ENCODE data around the gene CREBRF. TPM values are rescaled to one million over a fixed set of nuclear protein-coding genes. Genes with fewer than 3 reads are reported as not detected.

The CREBRF gene
- total and polyA plus RNA-seq, 4 donors, result 8.1 to 48.5 (median 15.7) TPM

DNA sequence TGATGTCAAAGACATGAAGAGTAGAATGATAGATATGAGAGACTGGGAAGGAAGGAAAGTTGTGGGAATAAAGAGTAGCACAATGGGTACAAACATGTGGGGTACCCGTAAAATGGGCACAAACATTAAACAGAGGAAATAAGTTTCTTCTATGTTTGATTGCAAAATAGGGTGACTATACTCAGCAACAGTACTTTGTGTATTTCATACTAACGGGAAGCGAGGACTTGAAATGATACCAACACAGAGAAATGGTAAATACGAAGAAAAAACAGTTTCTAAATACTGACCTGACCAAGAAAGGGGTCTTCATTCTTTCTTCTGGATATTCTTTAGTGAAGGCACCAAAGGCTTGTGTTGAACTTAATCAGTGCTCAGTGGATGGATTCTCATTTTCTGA lies 41.5 kb upstream of the CREBRF start:
- ATAC-seq (ENCODE audit: insufficient read depth, low FRiP score), result no peak
- H3K27ac ChIP-seq (ENCODE audit: low read depth in 1 of 2, low read length in 1 of 2), result no peak overlapping the region
- TF ChIP-seq CTCF (IDR thresholded peaks at IDR 0.05; ENCODE audit: control extremely low read depth, extremely low read depth), result no peak

DNA sequence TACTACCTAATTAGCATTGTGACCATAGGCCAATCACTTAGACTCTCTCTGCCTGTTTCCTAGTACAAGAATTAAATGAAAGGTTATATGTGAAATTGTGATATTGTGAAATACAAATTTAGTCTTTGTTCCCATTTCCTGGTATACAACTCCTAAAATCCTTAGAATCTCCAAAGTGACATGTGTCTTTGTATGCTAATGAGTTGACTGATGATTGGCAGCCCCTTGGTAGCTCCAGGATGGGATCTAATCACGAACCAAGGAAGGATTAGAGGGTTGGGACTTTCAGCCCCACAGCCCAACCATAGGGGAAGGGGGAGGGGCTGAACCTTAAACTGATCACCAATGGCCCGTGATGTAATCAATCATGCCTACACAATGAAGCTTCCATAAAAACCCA lies 41.0 kb upstream of the CREBRF start:
- ATAC-seq (ENCODE audit: insufficient read depth, low FRiP score), result no peak
- Histone ChIP-seq H3K27me3 (ENCODE audit: control insufficient read depth in 3 of 3, insufficient read depth in 3 of 3, low read length in 2 of 3) (no peaks in the 10 kb centered on the region), H3K36me3 (ENCODE audit: control insufficient read depth in 4 of 4, insufficient read depth in 4 of 4, low read length in 4 of 4) (peaks cover 0 to 5% (median 1%) of the 10 kb centered on the region in 4 donors), H3K27ac (ENCODE audit: low read depth in 1 of 2, low read length in 1 of 2) (peak overlapping the region in 1 of 2 donors; percentile 59), H3K4me1 (ENCODE audit: control insufficient read depth in 5 of 5, insufficient read depth in 5 of 5, low read length in 5 of 5) (peaks cover 0 to 19% (median 0%) of the 10 kb centered on the region in 5 donors), H3K4me3 (no peak overlapping the region), H3K9me3 (ENCODE audit: control insufficient read depth in 4 of 4, insufficient read depth in 3 of 4, low read length in 3 of 4) (no peaks in the 10 kb centered on the region), H3K9ac (ENCODE audit: insufficient read depth in 1 of 2, low read length in 2 of 2) (no peak overlapping the region)
- DNase-seq, result no peak
- WGBS, 2 donors, result 87 to 89% methylated on average over 2 of the region's 2 CpGs
- TF ChIP-seq CTCF (IDR thresholded peaks at IDR 0.05; ENCODE audit: control extremely low read depth, extremely low read depth), result no peak

More for the DNA sequence above, 41.5 kb upstream of the CREBRF start:
- Histone ChIP-seq H3K4me3 (no peak overlapping the region), H3K36me3 (ENCODE audit: control insufficient read depth in 4 of 4, insufficient read depth in 4 of 4, low read length in 4 of 4) (peaks cover 0 to 2% (median 0%) of the 10 kb centered on the region in 4 donors), H3K9me3 (ENCODE audit: control insufficient read depth in 4 of 4, insufficient read depth in 3 of 4, low read length in 3 of 4) (no peaks in the 10 kb centered on the region), H3K4me1 (ENCODE audit: control insufficient read depth in 5 of 5, insufficient read depth in 5 of 5, low read length in 5 of 5) (peaks cover 0 to 19% (median 0%) of the 10 kb centered on the region in 5 donors), H3K9ac (ENCODE audit: insufficient read depth in 1 of 2, low read length in 2 of 2) (no peak overlapping the region), H3K27me3 (ENCODE audit: control insufficient read depth in 3 of 3, insufficient read depth in 3 of 3, low read length in 2 of 3) (no peaks in the 10 kb centered on the region)
- 43 to 76% methylated on average over 4 of the region's 4 CpGs for WGBS, 2 donors
- no peak for DNase-seq

- Histone ChIP-seq H3K27me3 (ENCODE audit: control insufficient read depth in 3 of 3, insufficient read depth in 3 of 3, low read length in 2 of 3) (no peaks in the 10 kb centered on the region), H3K4me1 (ENCODE audit: control insufficient read depth in 5 of 5, insufficient read depth in 5 of 5, low read length in 5 of 5) (peaks cover 0 to 17% (median 0%) of the 10 kb centered on the region in 5 donors), H3K9ac (ENCODE audit: insufficient read depth in 1 of 2, low read length in 2 of 2) (no peak overlapping the region), H3K27ac (ENCODE audit: low read depth in 1 of 2, low read length in 1 of 2) (peak overlapping the region; percentile 53 to 85), H3K36me3 (ENCODE audit: control insufficient read depth in 4 of 4, insufficient read depth in 4 of 4, low read length in 4 of 4) (peaks cover 0 to 6% (median 3%) of the 10 kb centered on the region in 4 donors), H3K4me3 (no peak overlapping the region), H3K9me3 (ENCODE audit: control insufficient read depth in 4 of 4, insufficient read depth in 3 of 4, low read length in 3 of 4) (no peaks in the 10 kb centered on the region)
- TF ChIP-seq CTCF (IDR thresholded peaks at IDR 0.05; ENCODE audit: control extremely low read depth, extremely low read depth), result no peak
- DNase-seq (no peak), ATAC-seq (ENCODE audit: insufficient read depth, low FRiP score) (no peak)
- 95 to 97% methylated on average over 13 of the region's 13 CpGs for WGBS, 2 donors
These were observed 40.3 kb upstream of the CREBRF start for GRCh38 chr5:173015598-173016455.

Data from lung (tissue), 12 donors.